MV-4-11 (cell line): Measurements from ENCODE around the gene NFAT5.
"Not testable (repeated sequence)": the region's sequence is repeated elsewhere in the genome, so short reads cannot be mapped to it uniquely, and the experiment has no call there.

Experiments used
- DNase-seq: peaks from one replicate; lab custom pipeline; 2025; lab: John Stamatoyannopoulos, UW

The NFAT5 gene

GRCh38 chr16:69555437-69555836 lies 10.3 kb upstream of the NFAT5 start:
- peak; percentile 71 for DNase-seq

- DNase-seq = no peak
Measured at GRCh38 chr16:69555867-69556266, 9.9 kb upstream of the NFAT5 start.

DNA sequence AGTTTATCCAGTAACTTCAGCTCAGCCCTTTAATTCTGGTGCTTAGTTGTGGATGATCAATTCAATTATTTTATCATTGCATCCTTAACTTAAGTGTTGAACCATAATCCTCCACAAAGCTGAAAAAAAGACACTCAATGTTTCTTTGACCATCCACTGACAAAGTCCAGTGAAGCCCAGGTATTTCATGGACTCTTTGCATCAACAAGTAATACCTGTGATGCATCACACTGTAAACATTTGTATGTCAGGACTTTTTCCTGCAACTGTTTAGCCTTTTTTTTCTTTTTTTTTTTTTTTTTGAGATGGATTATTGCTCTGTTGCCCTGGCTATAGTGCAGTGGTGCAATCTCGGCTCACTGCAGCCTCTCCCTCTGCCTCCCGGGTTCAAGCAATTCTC lies 6.6 kb upstream of the NFAT5 start:
- DNase-seq = no peak

- not testable (repeated sequence) for DNase-seq
Measured at GRCh38 chr16:69561367-69561766, 4.4 kb upstream of the NFAT5 start.

DNA sequence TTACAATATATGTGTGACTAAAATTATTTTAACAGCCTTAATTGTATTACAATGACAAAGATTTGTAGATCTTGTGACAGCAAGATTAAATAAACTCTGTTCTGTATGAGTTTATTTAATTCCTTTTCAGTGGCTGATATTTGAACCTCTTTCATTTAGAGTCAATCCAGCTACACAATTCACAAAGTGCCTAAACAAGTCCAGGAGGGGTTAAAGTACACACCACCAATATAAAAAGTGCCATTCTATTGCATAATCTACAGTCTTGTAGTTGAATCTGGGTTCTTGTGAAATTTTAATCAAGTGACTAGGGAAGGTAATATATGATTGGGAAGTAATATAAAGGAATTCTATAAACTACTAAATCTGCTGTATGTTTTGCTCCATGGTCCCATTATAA lies 3.9 kb upstream of the NFAT5 start:
- DNase-seq = no peak

DNA sequence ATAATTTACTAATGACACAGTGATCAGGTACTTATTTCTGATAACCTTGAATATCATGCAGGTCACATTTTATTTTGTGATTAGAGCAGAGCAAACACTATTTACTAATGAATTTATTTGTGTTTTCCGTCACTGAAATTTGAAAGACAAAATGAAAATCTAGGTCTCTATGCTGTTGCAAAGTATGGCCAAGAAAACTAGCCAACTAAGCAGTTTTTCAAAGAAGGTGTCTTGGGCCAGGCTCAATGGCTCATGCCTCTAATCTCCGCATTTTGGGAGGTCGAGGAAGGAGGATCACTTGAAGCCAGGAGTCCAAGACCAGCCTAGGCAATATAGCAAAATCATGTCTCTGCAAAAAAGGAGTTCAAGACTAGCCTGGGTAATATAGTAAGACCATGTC lies 3.0 kb upstream of the NFAT5 start:
- DNase-seq = no peak

GRCh38 chr16:69563605-69564580 lies 1.9 kb upstream of the NFAT5 start:
- peak; percentile 95 for DNase-seq

DNA sequence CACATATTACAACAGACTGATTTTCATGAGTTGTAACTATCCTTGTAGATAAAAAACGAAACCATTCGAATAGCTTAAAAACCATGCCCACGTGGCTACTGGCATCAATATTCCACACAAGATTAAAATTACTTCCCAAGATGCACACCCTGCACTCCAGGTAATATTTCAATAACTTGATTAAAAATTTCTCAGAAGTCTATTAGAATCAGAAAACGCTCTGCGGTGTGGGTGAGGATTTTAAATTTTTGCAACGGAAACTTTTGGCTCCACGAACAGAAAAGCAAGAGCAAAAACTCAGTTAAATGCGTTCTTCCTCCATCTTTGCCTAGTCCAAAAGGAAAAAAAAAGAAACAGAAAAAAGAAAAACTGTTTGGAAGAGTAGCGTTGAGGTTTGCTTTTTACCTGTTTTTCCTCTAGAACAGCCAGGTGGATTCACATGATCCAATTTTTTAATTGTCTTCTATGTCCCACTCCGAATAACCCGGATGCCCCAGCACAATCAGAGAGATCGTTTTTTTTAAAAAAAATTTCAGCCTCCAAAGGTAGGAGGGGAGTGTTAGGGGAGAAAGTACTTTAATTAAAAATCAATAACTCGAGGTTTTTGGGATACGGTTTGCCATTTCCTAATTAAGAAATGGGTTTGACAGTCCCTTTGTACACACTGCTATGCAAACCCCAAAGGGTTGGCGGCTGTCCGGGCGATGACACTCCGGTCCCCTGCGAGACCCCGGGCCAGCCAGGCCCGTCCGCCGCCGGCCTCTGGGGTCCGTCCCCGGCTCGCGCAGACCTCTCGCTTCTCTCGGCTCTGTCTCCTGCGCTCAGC lies 708 bp upstream of the NFAT5 start:
- DNase-seq = no peak

- DNase-seq = no peak
Measured at GRCh38 chr16:69566240-69566980, 644 bp downstream of the NFAT5 start.

DNA sequence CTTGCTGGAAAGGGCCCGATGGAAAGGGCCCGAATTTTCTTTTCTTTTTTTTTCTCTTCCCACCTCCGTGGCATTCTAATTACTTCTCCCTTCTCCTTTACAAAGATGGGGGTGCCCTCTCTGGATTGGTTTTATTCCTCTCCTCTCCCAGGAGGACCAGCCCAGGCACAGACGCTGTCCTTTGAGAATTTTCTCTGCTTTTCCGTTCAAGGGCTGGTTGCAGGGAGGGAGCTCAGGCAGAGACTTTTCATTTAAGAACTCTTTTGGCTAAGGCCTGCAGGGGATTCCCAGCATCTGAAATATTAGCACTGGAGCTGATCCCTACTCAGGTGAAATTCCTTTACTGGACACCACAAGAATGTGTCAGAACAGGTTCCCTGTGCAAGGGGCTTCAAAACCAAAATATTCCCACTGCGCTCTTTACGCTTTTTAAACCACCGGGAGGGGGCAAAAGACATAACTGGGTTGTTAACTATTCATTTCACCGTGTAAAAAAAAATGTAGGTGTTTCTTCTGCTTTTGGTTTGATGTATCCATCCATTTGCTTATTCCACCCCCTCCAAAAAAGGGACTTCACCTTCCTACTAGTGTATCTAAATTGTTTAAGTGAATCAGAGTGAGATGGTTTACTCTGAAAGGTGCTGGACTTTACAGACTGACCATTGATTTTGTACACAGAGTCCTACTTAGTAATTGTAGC lies 1.4 kb downstream of the NFAT5 start:
- no peak for DNase-seq

- no peak for DNase-seq
Measured at GRCh38 chr16:69568676-69569075, 2.9 kb downstream of the NFAT5 start.

GRCh38 chr16:69578771-69579170 lies 13.0 kb downstream of the NFAT5 start:
- DNase-seq = not testable (repeated sequence)

GRCh38 chr16:69579783-69580481 lies 14.2 kb downstream of the NFAT5 start:
- no peak for DNase-seq

GRCh38 chr16:69581297-69581696 lies 15.5 kb downstream of the NFAT5 start:
- no peak for DNase-seq

GRCh38 chr16:69584493-69584892 lies 18.7 kb downstream of the NFAT5 start:
- DNase-seq = not testable (repeated sequence)

DNA sequence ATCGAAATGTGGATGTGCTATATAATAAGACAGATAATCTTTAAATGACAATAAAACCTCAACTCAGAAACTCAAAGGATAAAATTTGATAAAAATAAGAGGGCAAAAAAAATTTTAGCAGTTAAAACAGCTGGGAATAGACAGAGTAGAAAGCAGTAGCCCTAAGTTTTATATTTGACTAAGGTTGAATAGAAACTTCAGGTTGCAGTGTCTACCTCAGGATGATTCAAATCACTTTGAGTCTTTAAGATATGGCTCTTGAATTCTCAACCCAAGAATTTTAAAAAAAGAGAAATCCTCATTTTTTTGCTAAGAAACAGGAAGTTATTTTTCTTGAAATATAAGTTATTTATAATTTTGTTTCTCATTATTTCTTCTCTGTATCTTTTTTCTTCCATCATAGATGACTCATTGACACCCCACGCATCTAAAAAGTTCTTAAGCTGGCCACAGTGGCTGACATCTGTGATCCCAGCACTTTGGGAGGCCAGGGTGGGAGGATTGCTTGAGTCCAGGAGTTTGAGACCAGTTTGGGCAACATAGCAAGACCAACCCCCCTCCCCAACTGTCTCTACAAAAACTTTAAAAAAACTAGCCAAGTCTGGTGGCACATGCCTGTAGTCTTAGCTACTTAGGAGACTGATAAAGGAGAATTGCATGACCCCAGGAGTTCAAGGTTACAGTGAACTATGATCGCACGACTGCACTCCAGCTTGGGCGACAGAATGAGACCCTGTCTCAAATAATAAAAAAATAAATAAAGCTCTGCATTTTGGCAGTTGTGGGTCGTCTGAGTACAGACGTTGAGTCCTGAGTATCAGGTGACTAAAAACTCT lies 23.9 kb downstream of the NFAT5 start:
- peak; percentile 68 for DNase-seq

- DNase-seq = no peak
Measured at GRCh38 chr16:69590590-69590989, 24.8 kb downstream of the NFAT5 start.

GRCh38 chr16:69593751-69594255 lies 28.0 kb downstream of the NFAT5 start:
- no peak for DNase-seq

GRCh38 chr16:69595127-69596036 lies 29.6 kb downstream of the NFAT5 start:
- DNase-seq = peak; percentile 4
